ENCODE data around the gene POLR1H. TPM values are rescaled to one million over a fixed set of nuclear protein-coding genes. Genes with fewer than 3 reads are reported as not detected.

The POLR1H gene
- total RNA-seq, 1 experiment from 2014 or later = 40.0 TPM

DNA sequence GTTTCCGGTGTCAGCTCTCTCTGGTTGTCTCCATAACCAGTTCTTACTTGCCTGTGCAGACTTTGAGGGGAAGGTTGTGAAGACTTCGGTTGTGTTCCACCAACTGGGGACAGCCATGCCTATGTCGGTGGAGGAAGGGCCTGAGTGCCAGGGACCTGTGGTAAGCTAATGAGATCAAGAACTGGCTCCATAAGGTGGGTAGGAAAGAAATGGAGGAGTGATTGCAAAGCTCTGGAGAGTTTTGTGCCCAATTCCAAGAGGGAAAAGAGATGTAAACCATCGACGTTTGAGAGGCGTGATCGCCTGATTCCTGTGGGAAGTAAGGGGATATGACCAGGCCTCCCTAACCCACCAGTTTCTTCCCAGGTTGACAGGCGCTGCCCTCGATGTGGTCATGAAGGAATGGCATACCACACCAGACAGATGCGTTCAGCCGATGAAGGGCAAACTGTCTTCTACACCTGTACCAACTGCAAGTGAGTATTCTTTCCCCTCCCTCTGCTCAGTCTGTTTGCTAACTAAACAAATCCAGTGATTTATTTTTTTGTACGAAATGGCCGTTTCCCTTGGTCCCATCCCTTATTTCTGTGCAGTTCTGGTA lies 893 bp downstream of the POLR1H start:
- H3K27ac ChIP-seq (ENCODE audit: low read length) = peak overlapping the region; percentile 46; the same call in 1 of the 2 replicates
- no TSS peak for BruUV-seq (replicated peaks)
- POLR2A ChIA-PET (ENCODE audit: unreplicated experiment) = no interaction called here
- H3K9me3 ChIP-seq (ENCODE audit: low read length) = no peaks in the 10 kb centered on the region
- peaks cover 43% of the 10 kb centered on the region for H3K79me2 ChIP-seq (ENCODE audit: low read length)
- H4K20me1 ChIP-seq (ENCODE audit: low read length) = no peaks in the 10 kb centered on the region
- H3K9me2 ChIP-seq (replicated peaks; ENCODE audit: low read length) = no peaks in the 10 kb centered on the region
- intact Hi-C loops (cut with micrococcal nuclease) = loop anchor here (2.0 kb wide), 1 partner anchor 119 kb away; the partner anchor contains the start of gene HLA-A
- CTCF ChIA-PET = no interaction called here
- H3K36me3 ChIP-seq (ENCODE audit: low read depth, low read length) = 0 out of 2 replicates have a peak, but pooled peaks cover 5% of the 10 kb centered on the region
- H3K4me1 ChIP-seq (ENCODE audit: insufficient read depth, low read length) = peaks cover 27% of the 10 kb centered on the region
- peak overlapping the region; percentile 96 for H3K4me3 ChIP-seq (ENCODE audit: low read length)
- H3F3A ChIP-seq (ENCODE audit: low read length, unreplicated experiment) = no peaks in the 10 kb centered on the region
- DNase-seq (peak; percentile 44), ATAC-seq (peak; percentile 37)
- peak overlapping the region; percentile 92 for H2AFZ ChIP-seq (ENCODE audit: low read length)
- H3K27me3 ChIP-seq (ENCODE audit: low read length) = no peaks in the 10 kb centered on the region
- TF ChIP-seq EZH2phosphoT487 (IDR thresholded peaks at IDR 0.05; ENCODE audit: borderline replicate concordance, low read length) (no peak), EZH2 (IDR thresholded peaks at IDR 0.05; ENCODE audit: low read length, unreplicated experiment) (no peak)
- TF ChIP-seq, protein P1, sequence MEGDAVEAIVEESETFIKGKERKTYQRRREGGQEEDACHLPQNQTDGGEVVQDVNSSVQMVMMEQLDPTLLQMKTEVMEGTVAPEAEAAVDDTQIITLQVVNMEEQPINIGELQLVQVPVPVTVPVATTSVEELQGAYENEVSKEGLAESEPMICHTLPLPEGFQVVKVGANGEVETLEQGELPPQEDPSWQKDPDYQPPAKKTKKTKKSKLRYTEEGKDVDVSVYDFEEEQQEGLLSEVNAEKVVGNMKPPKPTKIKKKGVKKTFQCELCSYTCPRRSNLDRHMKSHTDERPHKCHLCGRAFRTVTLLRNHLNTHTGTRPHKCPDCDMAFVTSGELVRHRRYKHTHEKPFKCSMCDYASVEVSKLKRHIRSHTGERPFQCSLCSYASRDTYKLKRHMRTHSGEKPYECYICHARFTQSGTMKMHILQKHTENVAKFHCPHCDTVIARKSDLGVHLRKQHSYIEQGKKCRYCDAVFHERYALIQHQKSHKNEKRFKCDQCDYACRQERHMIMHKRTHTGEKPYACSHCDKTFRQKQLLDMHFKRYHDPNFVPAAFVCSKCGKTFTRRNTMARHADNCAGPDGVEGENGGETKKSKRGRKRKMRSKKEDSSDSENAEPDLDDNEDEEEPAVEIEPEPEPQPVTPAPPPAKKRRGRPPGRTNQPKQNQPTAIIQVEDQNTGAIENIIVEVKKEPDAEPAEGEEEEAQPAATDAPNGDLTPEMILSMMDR (conservative IDR thresholded peaks at IDR 0.05; ENCODE audit: low read depth, low read length) = no peak
- peak overlapping the region; percentile 91 for H3K9ac ChIP-seq (ENCODE audit: low read length)
- peak overlapping the region; percentile 91 for H3K4me2 ChIP-seq (ENCODE audit: low read length)

- H3K27me3 ChIP-seq (ENCODE audit: low read length) = no peaks in the 10 kb centered on the region
- 0 out of 2 replicates have a peak, but pooled peaks cover 5% of the 10 kb centered on the region for H3K36me3 ChIP-seq (ENCODE audit: low read depth, low read length)
- no TSS peak for BruUV-seq (replicated peaks)
- no peak overlapping the region for H3K27ac ChIP-seq (ENCODE audit: low read length)
- H4K20me1 ChIP-seq (ENCODE audit: low read length) = no peaks in the 10 kb centered on the region
- H3K4me1 ChIP-seq (ENCODE audit: insufficient read depth, low read length) = peaks cover 28% of the 10 kb centered on the region
- H3K79me2 ChIP-seq (ENCODE audit: low read length) = peaks cover 47% of the 10 kb centered on the region
- TF ChIP-seq, protein P1 (conservative IDR thresholded peaks at IDR 0.05; ENCODE audit: low read depth, low read length) = no peak
- TF ChIP-seq EZH2 (IDR thresholded peaks at IDR 0.05; ENCODE audit: low read length, unreplicated experiment) (no peak), EZH2phosphoT487 (IDR thresholded peaks at IDR 0.05; ENCODE audit: borderline replicate concordance, low read length) (no peak)
- H3F3A ChIP-seq (ENCODE audit: low read length, unreplicated experiment) = no peaks in the 10 kb centered on the region
- H3K4me2 ChIP-seq (ENCODE audit: low read length) = peak overlapping the region; percentile 91
- intact Hi-C loops (cut with micrococcal nuclease) = no loop called here
- ChIA-PET CTCF (interaction anchor here (0.6 to 0.7 kb wide), 2 partner anchors 11 to 375 kb away, joined by 3 to 12 read pairs; no protein-coding TSS in a partner anchor), POLR2A (ENCODE audit: unreplicated experiment) (no interaction called here)
- ATAC-seq (no peak), DNase-seq (peak; percentile 14)
- peak overlapping the region; percentile 91 for H3K9ac ChIP-seq (ENCODE audit: low read length)
- peak overlapping the region; percentile 96 for H3K4me3 ChIP-seq (ENCODE audit: low read length)
- H3K9me2 ChIP-seq (replicated peaks; ENCODE audit: low read length) = no peaks in the 10 kb centered on the region
- H2AFZ ChIP-seq (ENCODE audit: low read length) = no peak overlapping the region
- no peaks in the 10 kb centered on the region for H3K9me3 ChIP-seq (ENCODE audit: low read length)
These were observed 1.6 kb downstream of the POLR1H start for GRCh38 chr6:30062471-30063178.

All from PC-3 (cell line).